ACC112 (cell line): ENCODE data around the gene NFKB2.

Experiments
- H2AFZ ChIP-seq: fragments of 200-600 bp; sonication (generic); one replicate; pipeline ENCODE4 v1.6.0; 2017; ENCODE audit warnings: antibody characterized with exemption, low read length; ENCODE audit not compliant: unreplicated experiment
- H3K27ac ChIP-seq: fragments of 200-600 bp; sonication (generic); 2 replicates; pipeline ENCODE4 v1.5.1; 2014; ENCODE audit warnings: low read depth, mild to moderate bottlenecking, antibody characterized with exemption, low read length, moderate library complexity
- H3K27me3 ChIP-seq: fragments of 200-600 bp; sonication (generic); 2 replicates; pipeline ENCODE4 v1.6.1; 2014; ENCODE audit warnings: mild to moderate bottlenecking, antibody characterized with exemption, low read length, moderate library complexity, mixed read lengths; ENCODE audit not compliant: insufficient read depth
- H3K36me3 ChIP-seq: fragments of 200-600 bp; sonication (generic); 2 replicates; pipeline ENCODE4 v1.6.1; 2016; ENCODE audit warnings: mild to moderate bottlenecking, antibody characterized with exemption, low read length, moderate library complexity, mixed read lengths; ENCODE audit not compliant: insufficient read depth
- H3K4me1 ChIP-seq: fragments of 200-600 bp; sonication (generic); one replicate; pipeline ENCODE4 v1.6.1; 2016; ENCODE audit warnings: low read length, mixed read lengths; ENCODE audit not compliant: insufficient read depth, unreplicated experiment, control insufficient read depth
- H3K4me3 ChIP-seq: fragments of 200-600 bp; sonication (generic); 2 replicates; pipeline ENCODE4 v1.5.1; 2014; ENCODE audit warnings: mild to moderate bottlenecking, low read depth, low read length
- H3K79me2 ChIP-seq: fragments of 200-600 bp; sonication (generic); one replicate; pipeline ENCODE4 v1.6.0; 2016; ENCODE audit warnings: low read length; ENCODE audit not compliant: control insufficient read depth, unreplicated experiment, insufficient read depth

NFKB2 gene

DNA sequence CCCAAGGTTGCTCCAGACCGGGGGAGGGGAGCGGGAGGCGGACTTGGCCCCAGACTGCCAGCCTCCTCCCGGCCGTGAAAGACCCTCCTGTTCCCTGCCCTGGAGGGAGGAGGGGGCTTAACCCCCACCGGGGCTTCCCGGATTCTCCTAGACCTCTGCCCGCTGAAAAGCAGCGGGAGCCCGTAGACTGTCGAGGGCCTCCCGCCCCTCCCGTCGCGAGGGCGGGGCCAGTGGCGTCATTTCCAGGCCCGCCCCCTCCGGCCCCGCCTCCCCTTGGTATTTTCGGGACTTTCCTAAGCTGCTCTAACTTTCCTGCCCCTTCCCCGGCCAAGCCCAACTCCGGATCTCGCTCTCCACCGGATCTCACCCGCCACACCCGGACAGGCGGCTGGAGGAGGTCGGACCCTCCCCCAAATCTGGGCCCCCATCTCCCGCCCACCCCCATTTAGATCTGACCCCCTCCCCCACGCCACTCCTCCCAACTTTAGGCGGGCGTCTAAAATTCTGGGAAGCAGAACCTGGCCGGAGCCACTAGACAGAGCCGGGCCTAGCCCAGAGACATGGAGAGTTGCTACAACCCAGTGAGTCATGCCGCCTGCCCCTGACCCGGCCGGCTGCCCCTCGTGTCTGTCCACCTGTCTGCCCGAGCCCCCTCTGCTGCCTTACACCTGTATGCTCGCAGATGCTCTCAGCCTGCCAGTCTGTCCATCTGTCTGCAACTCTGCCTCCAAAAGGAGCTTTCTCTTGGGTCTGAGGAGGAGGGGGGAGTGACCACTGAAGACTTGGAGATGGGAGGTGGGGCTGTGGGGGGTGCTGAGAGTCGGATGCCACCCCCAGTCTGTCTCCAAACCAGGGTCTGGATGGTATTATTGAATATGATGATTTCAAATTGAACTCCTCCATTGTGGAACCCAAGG lies at the start of gene NFKB2:
Gene NFKB2 (plus strand): TSS at position 306 of the 917 bp plus-strand sequence. CDS start 255 bp downstream, at position 561.
- Histone ChIP-seq H2AFZ (peak within 1 kb of the TSS; percentile 8), H3K4me1 (peaks cover 13% of the 10 kb centered on the region), H3K27ac (peak within 1 kb of the TSS; percentile 95), H3K27me3 (no peaks in the 10 kb centered on the region), H3K4me3 (peak within 1 kb of the TSS; percentile 95), H3K79me2 (peaks cover 10% of the 10 kb centered on the region), H3K36me3 (no peaks in the 10 kb centered on the region)

DNA sequence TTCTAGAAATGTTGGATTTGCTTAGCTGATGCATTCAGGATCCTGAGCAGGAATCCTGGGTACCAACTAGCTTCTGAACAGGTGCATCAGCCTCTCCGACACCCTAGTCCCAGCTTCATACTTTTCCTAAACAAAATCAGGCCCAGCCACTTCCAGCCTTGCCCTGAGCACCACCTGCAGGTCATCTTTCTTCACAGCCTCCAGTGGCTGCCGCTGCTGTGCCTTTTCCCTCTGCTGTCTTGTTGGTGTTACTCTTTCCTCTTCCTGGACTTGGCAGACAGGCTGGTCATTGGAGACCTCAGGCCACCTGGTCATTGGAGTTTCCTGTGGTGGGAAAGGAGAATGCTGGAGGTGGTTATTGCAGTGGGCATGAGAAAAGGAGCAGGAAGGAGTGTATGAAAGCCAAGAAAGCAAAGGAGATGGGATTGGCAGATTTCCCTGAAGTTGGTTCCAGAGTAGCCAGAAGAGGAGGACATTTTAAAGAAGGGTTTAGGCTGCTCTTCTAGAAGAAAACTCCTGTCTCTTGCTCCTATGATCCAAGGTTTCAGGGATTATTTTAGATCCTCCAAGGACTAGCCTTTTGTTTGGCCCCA lies 48.2 kb upstream of the NFKB2 start:
- Histone ChIP-seq H3K79me2 (peaks cover 15% of the 10 kb centered on the region), H3K36me3 (peaks cover 14% of the 10 kb centered on the region; the same call in 1 of the 2 replicates)

DNA sequence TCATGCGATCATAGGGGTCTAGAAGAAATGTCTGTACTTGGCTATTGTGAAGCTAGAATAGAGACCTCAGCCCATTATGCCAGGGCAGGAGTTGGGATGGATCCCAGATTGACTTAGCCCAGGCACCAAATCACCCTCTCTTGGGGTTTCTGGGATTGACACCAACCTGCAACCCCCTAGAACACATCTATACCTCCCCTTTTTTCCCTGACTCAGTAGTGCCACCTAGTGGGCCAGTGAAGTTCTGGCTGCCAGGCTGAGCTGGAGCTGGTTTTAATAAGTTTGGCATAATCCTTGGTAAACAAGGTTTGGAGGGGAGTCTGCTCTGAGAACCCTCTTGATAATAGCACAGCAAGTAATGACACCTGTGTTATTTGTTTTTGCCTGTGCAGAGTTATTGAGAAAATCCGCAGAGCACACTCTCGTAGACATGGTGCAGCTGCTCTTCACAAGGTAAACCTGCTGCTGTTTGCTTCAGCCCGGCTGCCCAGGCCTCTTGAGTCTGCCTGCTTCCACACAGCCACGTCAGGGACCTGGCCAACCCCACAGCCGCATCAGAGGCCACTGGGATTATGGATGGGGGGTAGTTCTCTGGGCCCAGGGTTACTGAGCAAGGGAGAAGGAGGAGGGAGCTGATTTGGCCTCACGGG lies 43.3 kb upstream of the NFKB2 start:
- Histone ChIP-seq H3K4me3 (no peak overlapping the region), H3K36me3 (peaks cover 26% of the 10 kb centered on the region), H3K79me2 (peaks cover 7% of the 10 kb centered on the region), H3K27ac (no peak overlapping the region), H3K4me1 (no peaks in the 10 kb centered on the region), H3K27me3 (no peaks in the 10 kb centered on the region), H2AFZ (no peak overlapping the region)

More for the DNA sequence above, 48.2 kb upstream of the NFKB2 start:
- Histone ChIP-seq H3K4me1 (peaks cover 21% of the 10 kb centered on the region), H2AFZ (no peak overlapping the region), H3K27me3 (no peaks in the 10 kb centered on the region), H3K27ac (no peak overlapping the region), H3K4me3 (no peak overlapping the region)

DNA sequence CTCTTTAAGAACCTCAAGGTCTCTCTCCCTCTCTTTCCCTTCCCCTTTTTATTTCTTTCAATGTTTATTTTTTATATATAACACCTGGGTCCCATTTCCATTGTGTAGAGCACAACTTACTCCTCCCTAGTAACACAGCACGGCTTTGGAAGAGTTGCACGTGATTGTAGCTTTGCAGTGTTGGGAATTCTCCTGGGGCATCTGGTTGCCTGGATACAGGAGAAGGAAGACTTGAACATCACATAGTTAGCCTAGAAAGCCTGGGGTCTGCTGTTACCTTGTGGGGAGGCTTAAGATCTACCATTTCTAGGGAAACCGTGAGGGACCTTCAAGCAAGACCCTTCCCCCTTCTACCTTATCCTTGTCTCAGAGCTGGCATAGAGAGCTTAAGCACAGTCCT lies 41.1 kb upstream of the NFKB2 start:
- peaks cover 3% of the 10 kb centered on the region for H3K79me2 ChIP-seq
- H2AFZ ChIP-seq: no peak overlapping the region
- no peaks in the 10 kb centered on the region for H3K4me1 ChIP-seq
- H3K27ac ChIP-seq: no peak overlapping the region
- H3K27me3 ChIP-seq: no peaks in the 10 kb centered on the region
- peaks cover 39% of the 10 kb centered on the region for H3K36me3 ChIP-seq
- no peak overlapping the region for H3K4me3 ChIP-seq

DNA sequence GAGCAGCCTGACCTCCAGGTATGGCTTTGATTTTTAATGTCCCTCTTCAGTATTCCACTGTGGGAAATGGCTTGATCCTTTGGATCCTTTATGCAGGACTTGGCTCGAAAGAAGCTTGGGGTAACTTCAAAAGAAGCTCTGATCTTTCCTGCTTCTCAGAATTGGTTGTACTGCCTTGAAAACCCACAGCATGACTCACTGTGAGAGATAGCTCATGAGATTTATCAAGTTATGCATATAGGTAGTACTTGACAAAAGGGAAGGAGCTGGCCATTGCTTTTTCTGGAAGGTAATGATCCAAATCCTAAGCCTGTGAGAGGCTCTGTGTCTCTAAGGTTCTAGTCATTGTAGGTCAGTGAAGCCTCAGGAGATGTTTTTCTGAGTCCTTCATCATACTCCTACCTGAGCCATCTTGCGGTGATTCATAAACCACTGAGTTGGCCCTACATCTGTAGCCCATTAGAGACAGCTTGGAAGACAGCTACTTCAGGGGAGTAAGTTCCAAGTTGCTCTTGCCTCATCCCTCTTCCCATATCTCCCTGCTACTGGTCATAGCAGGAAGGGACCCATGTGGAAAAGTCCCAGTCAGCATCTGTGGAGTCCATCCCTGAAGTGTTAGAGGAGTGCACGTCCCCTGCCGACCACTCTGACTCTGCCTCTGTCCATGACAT lies 36.7 kb upstream of the NFKB2 start:
- Histone ChIP-seq H3K4me3 (no peak overlapping the region), H2AFZ (no peak overlapping the region), H3K36me3 (peaks cover 35% of the 10 kb centered on the region), H3K27me3 (no peaks in the 10 kb centered on the region), H3K27ac (no peak overlapping the region), H3K4me1 (no peaks in the 10 kb centered on the region), H3K79me2 (peaks cover 3% of the 10 kb centered on the region)

DNA sequence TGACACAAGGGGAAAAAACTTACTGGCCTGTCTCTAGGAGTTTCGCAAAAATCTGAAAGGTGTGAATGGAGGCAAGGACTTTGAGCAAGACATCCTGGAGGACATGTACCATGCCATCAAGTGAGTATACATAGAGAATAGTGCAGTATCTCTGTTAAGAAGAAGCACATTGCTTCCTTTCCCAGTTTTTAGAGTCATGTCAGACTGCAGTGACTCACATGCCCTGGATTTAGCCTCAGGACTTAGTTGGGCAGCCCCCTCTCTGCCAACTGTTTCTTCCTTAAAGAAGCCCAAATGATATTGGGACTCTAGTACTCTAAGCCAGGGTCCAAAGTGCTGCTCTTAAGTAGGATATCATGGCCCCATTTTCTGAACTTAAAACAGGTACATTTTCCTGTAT lies 28.1 kb upstream of the NFKB2 start:
- Histone ChIP-seq H3K4me3 (no peak overlapping the region), H3K27me3 (no peaks in the 10 kb centered on the region), H3K79me2 (no peaks in the 10 kb centered on the region), H3K4me1 (no peaks in the 10 kb centered on the region), H3K27ac (no peak overlapping the region), H3K36me3 (peaks cover 62% of the 10 kb centered on the region), H2AFZ (no peak overlapping the region)

DNA sequence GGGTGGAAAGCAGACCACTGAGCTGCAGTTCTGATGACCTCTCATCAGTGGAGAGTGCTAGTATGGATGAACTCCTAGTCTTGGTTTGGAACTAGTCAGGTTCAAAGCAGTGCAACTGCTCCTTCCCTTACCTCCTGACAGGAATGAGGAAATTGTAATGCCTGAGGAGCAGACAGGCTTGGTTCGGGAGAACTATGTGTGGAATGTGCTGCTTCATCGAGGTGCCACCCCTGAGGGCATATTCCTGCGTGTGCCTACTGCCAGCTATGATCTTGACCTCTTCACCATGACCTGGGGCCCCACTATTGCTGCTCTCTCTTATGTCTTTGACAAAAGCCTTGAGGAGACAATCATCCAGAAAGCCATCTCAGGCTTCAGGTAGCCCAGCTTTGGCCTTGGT lies 27.4 kb upstream of the NFKB2 start:
- Histone ChIP-seq H3K27me3 (no peaks in the 10 kb centered on the region), H3K36me3 (peaks cover 65% of the 10 kb centered on the region), H3K4me3 (no peak overlapping the region), H3K27ac (no peak overlapping the region), H3K4me1 (no peaks in the 10 kb centered on the region), H3K79me2 (no peaks in the 10 kb centered on the region), H2AFZ (no peak overlapping the region)

DNA sequence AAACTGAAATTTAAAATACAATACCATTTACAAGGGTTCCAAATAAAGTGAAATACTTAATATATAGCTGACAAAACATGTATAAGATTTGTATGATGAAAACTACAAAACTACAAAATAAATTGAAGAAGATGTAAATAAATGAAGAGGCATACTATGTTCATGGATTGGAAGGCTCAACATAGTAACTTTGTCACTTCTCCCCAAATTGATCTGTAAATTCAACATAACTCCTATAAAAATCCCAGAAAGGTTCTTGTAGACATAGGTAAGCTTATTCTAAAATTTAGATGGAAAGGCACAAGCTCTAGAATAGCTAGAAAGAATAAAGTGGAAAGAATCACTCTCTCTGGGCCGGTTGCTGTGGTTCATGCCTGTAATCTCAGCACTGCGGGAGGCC lies 24.2 kb upstream of the NFKB2 start:
- Histone ChIP-seq H3K4me1 (no peaks in the 10 kb centered on the region), H3K27me3 (no peaks in the 10 kb centered on the region), H3K79me2 (no peaks in the 10 kb centered on the region), H3K36me3 (peaks cover 57% of the 10 kb centered on the region), H3K27ac (no peak overlapping the region), H3K4me3 (no peak overlapping the region), H2AFZ (no peak overlapping the region)

DNA sequence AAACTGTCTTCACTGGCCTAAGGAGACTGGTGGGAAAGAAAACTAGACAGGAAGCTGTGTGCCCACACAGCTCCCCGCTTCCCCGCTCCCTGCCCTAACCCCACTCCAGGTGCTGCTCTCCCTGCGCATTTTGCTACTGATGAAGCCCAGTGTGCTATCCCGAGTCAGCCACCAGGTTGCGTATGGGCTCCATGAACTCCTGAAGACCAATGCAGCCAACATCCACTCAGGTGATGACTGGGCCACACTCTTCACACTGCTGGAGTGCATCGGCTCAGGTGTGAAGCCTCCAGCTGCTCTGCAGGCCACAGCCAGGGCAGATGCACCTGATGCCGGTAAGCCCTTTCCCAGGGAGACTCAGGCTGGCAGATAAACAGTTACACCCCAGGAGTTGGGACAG lies 20.3 kb upstream of the NFKB2 start:
- H3K36me3 ChIP-seq: peaks cover 25% of the 10 kb centered on the region
- H3K4me3 ChIP-seq: no peak overlapping the region
- no peaks in the 10 kb centered on the region for H3K4me1 ChIP-seq
- H3K79me2 ChIP-seq: no peaks in the 10 kb centered on the region
- H3K27ac ChIP-seq: no peak overlapping the region
- no peak overlapping the region for H2AFZ ChIP-seq
- no peaks in the 10 kb centered on the region for H3K27me3 ChIP-seq

DNA sequence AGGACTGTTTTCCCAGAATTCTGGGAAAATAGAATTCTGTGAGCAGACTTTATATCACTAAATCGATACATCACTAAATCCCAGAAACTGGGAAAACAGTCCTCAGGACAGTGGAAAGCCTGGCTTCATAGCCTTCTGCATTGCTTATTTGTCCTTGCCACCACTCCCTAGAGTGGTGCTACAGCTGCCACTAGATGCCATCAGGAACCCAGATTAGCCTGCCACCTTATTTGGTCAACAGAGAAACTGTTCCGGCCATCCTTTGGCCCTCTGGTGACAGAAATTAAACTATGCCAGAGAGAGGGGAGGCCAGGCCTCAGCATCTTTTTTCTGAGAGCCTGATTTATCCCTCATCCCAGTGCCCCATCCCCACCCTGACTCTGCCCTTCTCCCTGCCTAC lies 19.6 kb upstream of the NFKB2 start:
- no peaks in the 10 kb centered on the region for H3K79me2 ChIP-seq
- H3K4me1 ChIP-seq: no peaks in the 10 kb centered on the region
- H3K27me3 ChIP-seq: no peaks in the 10 kb centered on the region
- no peak overlapping the region for H3K4me3 ChIP-seq
- no peak overlapping the region for H3K27ac ChIP-seq
- peaks cover 22% of the 10 kb centered on the region for H3K36me3 ChIP-seq
- H2AFZ ChIP-seq: no peak overlapping the region
